ENCODE results near the gene IDUA.

Gene IDUA

GRCh38 chr4:1027219-1027914 is 40.5 kb downstream of the IDUA start:
- H3K9ac ChIP-seq (ENCODE audit: low read length in 5 of 5) = peak overlapping the region in 1 of 5 donors; percentile 25
- H3K27ac ChIP-seq (ENCODE audit: low read depth, low read length) = no peak overlapping the region
- H3K27me3 ChIP-seq (ENCODE audit: control insufficient read depth in 5 of 5, insufficient read depth in 4 of 5, low read length in 5 of 5) = peaks cover 0 to 29% (median 6%) of the 10 kb centered on the region in 5 donors
- peaks cover 0 to 32% (median 0%) of the 10 kb centered on the region in 5 donors for H3K4me1 ChIP-seq (ENCODE audit: control insufficient read depth in 5 of 5, insufficient read depth in 5 of 5, low read length in 5 of 5)
- peaks cover 0 to 24% (median 22%) of the 10 kb centered on the region in 5 donors for H3K36me3 ChIP-seq (ENCODE audit: control insufficient read depth in 5 of 5, insufficient read depth in 5 of 5, low read length in 5 of 5)
- no peaks in the 10 kb centered on the region for H3K9me3 ChIP-seq (ENCODE audit: control insufficient read depth in 5 of 5, low read length in 5 of 5)
- H3K4me3 ChIP-seq (ENCODE audit: low read depth in 1 of 5, low read length in 5 of 5) = no peak overlapping the region

DNA sequence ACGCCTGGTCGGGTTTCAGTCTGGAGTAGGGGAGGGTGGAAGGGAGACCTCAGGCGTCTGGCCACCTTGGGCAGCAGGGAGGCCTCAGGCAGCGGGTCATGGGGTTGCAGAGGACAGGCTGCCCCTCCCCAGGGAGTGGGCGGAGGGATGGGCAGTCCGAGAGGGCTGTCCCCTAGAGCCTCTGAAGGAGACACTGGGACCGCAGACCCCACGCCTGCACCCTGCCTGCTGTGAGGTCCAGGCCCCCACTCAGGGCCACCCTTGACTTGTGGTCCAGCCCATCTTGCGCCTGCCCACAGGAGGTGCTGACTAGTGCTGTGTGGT is 41.0 kb downstream of the IDUA start:
- H3K9me3 ChIP-seq (ENCODE audit: control insufficient read depth in 5 of 5, low read length in 5 of 5) = no peaks in the 10 kb centered on the region
- H3K4me3 ChIP-seq (ENCODE audit: low read depth in 1 of 5, low read length in 5 of 5) = no peak overlapping the region
- H3K36me3 ChIP-seq (ENCODE audit: control insufficient read depth in 5 of 5, insufficient read depth in 5 of 5, low read length in 5 of 5) = peaks cover 0 to 23% (median 22%) of the 10 kb centered on the region in 5 donors
- peak overlapping the region in 1 of 5 donors; percentile 25 for H3K9ac ChIP-seq (ENCODE audit: low read length in 5 of 5)
- H3K4me1 ChIP-seq (ENCODE audit: control insufficient read depth in 5 of 5, insufficient read depth in 5 of 5, low read length in 5 of 5) = peaks cover 0 to 36% (median 0%) of the 10 kb centered on the region in 5 donors
- H3K27ac ChIP-seq (ENCODE audit: low read depth, low read length) = no peak overlapping the region
- H3K27me3 ChIP-seq (ENCODE audit: control insufficient read depth in 5 of 5, insufficient read depth in 4 of 5, low read length in 5 of 5) = peaks cover 0 to 34% (median 6%) of the 10 kb centered on the region in 5 donors

- no peaks in the 10 kb centered on the region for H3K9me3 ChIP-seq (ENCODE audit: control insufficient read depth in 5 of 5, low read length in 5 of 5)
- peaks cover 0 to 44% (median 5%) of the 10 kb centered on the region in 5 donors for H3K4me1 ChIP-seq (ENCODE audit: control insufficient read depth in 5 of 5, insufficient read depth in 5 of 5, low read length in 5 of 5)
- H3K27me3 ChIP-seq (ENCODE audit: control insufficient read depth in 5 of 5, insufficient read depth in 4 of 5, low read length in 5 of 5) = peaks cover 0 to 37% (median 6%) of the 10 kb centered on the region in 5 donors
- H3K36me3 ChIP-seq (ENCODE audit: control insufficient read depth in 5 of 5, insufficient read depth in 5 of 5, low read length in 5 of 5) = peaks cover 0 to 22% (median 21%) of the 10 kb centered on the region in 5 donors
- no peak overlapping the region for H3K4me3 ChIP-seq (ENCODE audit: low read depth in 1 of 5, low read length in 5 of 5)
- H3K9ac ChIP-seq (ENCODE audit: low read length in 5 of 5) = no peak overlapping the region
- no peak overlapping the region for H3K27ac ChIP-seq (ENCODE audit: low read depth, low read length)
Observed at GRCh38 chr4:1028574-1029220, 41.9 kb downstream of the IDUA start.

GRCh38 chr4:1029529-1029928 is 42.7 kb downstream of the IDUA start:
- no peaks in the 10 kb centered on the region for H3K9me3 ChIP-seq (ENCODE audit: control insufficient read depth in 5 of 5, low read length in 5 of 5)

GRCh38 chr4:1030031-1030430 is 43.2 kb downstream of the IDUA start:
- Histone ChIP-seq H3K36me3 (ENCODE audit: control insufficient read depth in 5 of 5, insufficient read depth in 5 of 5, low read length in 5 of 5) (peaks cover 0 to 12% (median 12%) of the 10 kb centered on the region in 5 donors), H3K27ac (ENCODE audit: low read depth, low read length) (no peak overlapping the region), H3K4me1 (ENCODE audit: control insufficient read depth in 5 of 5, insufficient read depth in 5 of 5, low read length in 5 of 5) (peaks cover 0 to 57% (median 17%) of the 10 kb centered on the region in 5 donors), H3K9me3 (ENCODE audit: control insufficient read depth in 5 of 5, low read length in 5 of 5) (no peaks in the 10 kb centered on the region), H3K4me3 (ENCODE audit: low read depth in 1 of 5, low read length in 5 of 5) (no peak overlapping the region), H3K27me3 (ENCODE audit: control insufficient read depth in 5 of 5, insufficient read depth in 4 of 5, low read length in 5 of 5) (peaks cover 0 to 37% (median 6%) of the 10 kb centered on the region in 5 donors), H3K9ac (ENCODE audit: low read length in 5 of 5) (no peak overlapping the region)

More at GRCh38 chr4:1029529-1029928, 42.7 kb downstream of the IDUA start:
- H3K36me3 ChIP-seq (ENCODE audit: control insufficient read depth in 5 of 5, insufficient read depth in 5 of 5, low read length in 5 of 5) = peaks cover 0 to 17% (median 16%) of the 10 kb centered on the region in 5 donors
- H3K9ac ChIP-seq (ENCODE audit: low read length in 5 of 5) = no peak overlapping the region
- peaks cover 0 to 52% (median 11%) of the 10 kb centered on the region in 5 donors for H3K4me1 ChIP-seq (ENCODE audit: control insufficient read depth in 5 of 5, insufficient read depth in 5 of 5, low read length in 5 of 5)
- H3K27ac ChIP-seq (ENCODE audit: low read depth, low read length) = no peak overlapping the region
- no peak overlapping the region for H3K4me3 ChIP-seq (ENCODE audit: low read depth in 1 of 5, low read length in 5 of 5)
- H3K27me3 ChIP-seq (ENCODE audit: control insufficient read depth in 5 of 5, insufficient read depth in 4 of 5, low read length in 5 of 5) = peaks cover 0 to 37% (median 6%) of the 10 kb centered on the region in 5 donors

DNA sequence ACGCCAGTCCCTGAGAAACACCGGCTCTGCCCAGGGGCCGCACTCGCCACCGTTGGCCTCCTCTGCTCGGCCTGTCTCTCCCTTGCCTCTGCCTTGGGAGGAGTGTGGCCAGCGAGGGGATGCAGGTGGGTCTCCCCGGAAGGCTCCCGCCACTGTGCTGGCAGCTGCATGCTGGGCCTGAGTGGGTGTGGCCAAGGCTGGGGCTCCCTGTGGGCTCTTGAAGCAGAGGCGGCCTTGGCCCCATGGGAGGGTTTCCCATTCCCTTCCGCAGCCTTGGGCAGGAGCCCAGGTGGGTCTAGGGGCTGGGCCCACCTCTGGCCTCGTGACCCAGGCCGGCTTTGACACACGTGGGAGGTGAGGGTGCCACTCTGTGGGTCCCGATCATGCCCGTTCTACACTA is 43.7 kb downstream of the IDUA start:
- no peak overlapping the region for H3K4me3 ChIP-seq (ENCODE audit: low read depth in 1 of 5, low read length in 5 of 5)
- peaks cover 0 to 37% (median 6%) of the 10 kb centered on the region in 5 donors for H3K27me3 ChIP-seq (ENCODE audit: control insufficient read depth in 5 of 5, insufficient read depth in 4 of 5, low read length in 5 of 5)
- H3K36me3 ChIP-seq (ENCODE audit: control insufficient read depth in 5 of 5, insufficient read depth in 5 of 5, low read length in 5 of 5) = peaks cover 0 to 7% (median 6%) of the 10 kb centered on the region in 5 donors
- H3K27ac ChIP-seq (ENCODE audit: low read depth, low read length) = no peak overlapping the region
- H3K4me1 ChIP-seq (ENCODE audit: control insufficient read depth in 5 of 5, insufficient read depth in 5 of 5, low read length in 5 of 5) = peaks cover 0 to 63% (median 22%) of the 10 kb centered on the region in 5 donors
- H3K9ac ChIP-seq (ENCODE audit: low read length in 5 of 5) = no peak overlapping the region
- H3K9me3 ChIP-seq (ENCODE audit: control insufficient read depth in 5 of 5, low read length in 5 of 5) = no peaks in the 10 kb centered on the region

- Histone ChIP-seq H3K27ac (ENCODE audit: low read depth, low read length) (no peak overlapping the region), H3K4me1 (ENCODE audit: control insufficient read depth in 5 of 5, insufficient read depth in 5 of 5, low read length in 5 of 5) (peaks cover 0 to 66% (median 25%) of the 10 kb centered on the region in 5 donors), H3K36me3 (ENCODE audit: control insufficient read depth in 5 of 5, insufficient read depth in 5 of 5, low read length in 5 of 5) (no peaks in the 10 kb centered on the region), H3K27me3 (ENCODE audit: control insufficient read depth in 5 of 5, insufficient read depth in 4 of 5, low read length in 5 of 5) (peaks cover 0 to 37% (median 6%) of the 10 kb centered on the region in 5 donors), H3K9ac (ENCODE audit: low read length in 5 of 5) (no peak overlapping the region), H3K4me3 (ENCODE audit: low read depth in 1 of 5, low read length in 5 of 5) (no peak overlapping the region), H3K9me3 (ENCODE audit: control insufficient read depth in 5 of 5, low read length in 5 of 5) (no peaks in the 10 kb centered on the region)
Observed at GRCh38 chr4:1031346-1031745, 44.5 kb downstream of the IDUA start.

DNA sequence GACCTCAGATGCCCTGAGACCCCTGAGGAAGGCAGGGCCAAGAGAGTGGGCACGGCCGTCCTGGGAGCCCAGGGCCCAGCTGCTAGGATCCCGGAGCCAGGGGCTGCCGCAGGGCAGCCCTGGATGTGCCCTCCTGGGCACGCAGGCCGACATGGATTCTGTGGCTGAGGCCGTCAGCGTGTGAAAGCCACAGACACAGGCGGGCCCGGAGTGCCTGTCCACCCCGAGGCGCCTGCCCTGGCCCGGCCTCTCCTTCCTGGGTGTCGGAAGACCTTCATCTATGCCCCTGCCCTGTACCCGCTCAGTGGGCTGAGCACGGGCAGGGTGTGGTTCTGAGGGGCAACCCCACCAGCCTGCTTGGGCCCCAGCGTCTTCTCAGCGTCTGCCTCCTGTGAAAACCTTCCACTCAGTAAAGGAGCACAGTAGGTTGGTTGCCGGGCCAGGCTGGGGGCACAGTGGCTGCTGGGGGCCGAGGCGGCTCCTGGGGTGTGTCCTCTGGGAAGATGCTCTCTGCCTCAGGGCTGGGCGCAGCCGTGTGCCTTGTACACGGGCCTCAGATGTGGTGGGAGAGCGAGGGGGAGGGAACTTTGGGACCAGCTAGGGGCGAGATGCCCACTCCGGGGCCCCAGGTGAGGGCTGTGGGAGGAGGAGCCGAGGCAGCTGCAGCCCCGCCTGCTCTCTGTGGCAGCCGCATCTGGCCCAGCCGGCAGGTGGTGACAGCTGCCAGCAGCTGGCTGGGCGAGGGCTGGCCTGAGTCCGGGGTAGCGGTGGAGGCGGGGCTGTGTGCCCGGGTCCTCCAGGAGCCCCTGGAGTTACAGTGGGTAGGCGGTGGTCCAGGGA is 45.3 kb downstream of the IDUA start:
- H3K9me3 ChIP-seq (ENCODE audit: control insufficient read depth in 5 of 5, low read length in 5 of 5) = no peaks in the 10 kb centered on the region
- H3K27ac ChIP-seq (ENCODE audit: low read depth, low read length) = no peak overlapping the region
- peaks cover 0 to 37% (median 6%) of the 10 kb centered on the region in 5 donors for H3K27me3 ChIP-seq (ENCODE audit: control insufficient read depth in 5 of 5, insufficient read depth in 4 of 5, low read length in 5 of 5)
- no peak overlapping the region for H3K4me3 ChIP-seq (ENCODE audit: low read depth in 1 of 5, low read length in 5 of 5)
- H3K36me3 ChIP-seq (ENCODE audit: control insufficient read depth in 5 of 5, insufficient read depth in 5 of 5, low read length in 5 of 5) = no peaks in the 10 kb centered on the region
- no peak overlapping the region for H3K9ac ChIP-seq (ENCODE audit: low read length in 5 of 5)
- H3K4me1 ChIP-seq (ENCODE audit: control insufficient read depth in 5 of 5, insufficient read depth in 5 of 5, low read length in 5 of 5) = peaks cover 0 to 66% (median 25%) of the 10 kb centered on the region in 5 donors

- no peak overlapping the region for H3K27ac ChIP-seq (ENCODE audit: low read depth, low read length)
- H3K4me3 ChIP-seq (ENCODE audit: low read depth in 1 of 5, low read length in 5 of 5) = no peak overlapping the region
- peaks cover 0 to 62% (median 25%) of the 10 kb centered on the region in 5 donors for H3K4me1 ChIP-seq (ENCODE audit: control insufficient read depth in 5 of 5, insufficient read depth in 5 of 5, low read length in 5 of 5)
- H3K9ac ChIP-seq (ENCODE audit: low read length in 5 of 5) = no peak overlapping the region
- peaks cover 0 to 37% (median 6%) of the 10 kb centered on the region in 5 donors for H3K27me3 ChIP-seq (ENCODE audit: control insufficient read depth in 5 of 5, insufficient read depth in 4 of 5, low read length in 5 of 5)
- H3K36me3 ChIP-seq (ENCODE audit: control insufficient read depth in 5 of 5, insufficient read depth in 5 of 5, low read length in 5 of 5) = no peaks in the 10 kb centered on the region
- H3K9me3 ChIP-seq (ENCODE audit: control insufficient read depth in 5 of 5, low read length in 5 of 5) = no peaks in the 10 kb centered on the region
Observed at GRCh38 chr4:1032861-1033260, 46.0 kb downstream of the IDUA start.

Measured in subcutaneous abdominal adipose tissue (tissue), 5 donors.